Measurements from ENCODE around the gene CALD1.

CALD1 gene

DNA sequence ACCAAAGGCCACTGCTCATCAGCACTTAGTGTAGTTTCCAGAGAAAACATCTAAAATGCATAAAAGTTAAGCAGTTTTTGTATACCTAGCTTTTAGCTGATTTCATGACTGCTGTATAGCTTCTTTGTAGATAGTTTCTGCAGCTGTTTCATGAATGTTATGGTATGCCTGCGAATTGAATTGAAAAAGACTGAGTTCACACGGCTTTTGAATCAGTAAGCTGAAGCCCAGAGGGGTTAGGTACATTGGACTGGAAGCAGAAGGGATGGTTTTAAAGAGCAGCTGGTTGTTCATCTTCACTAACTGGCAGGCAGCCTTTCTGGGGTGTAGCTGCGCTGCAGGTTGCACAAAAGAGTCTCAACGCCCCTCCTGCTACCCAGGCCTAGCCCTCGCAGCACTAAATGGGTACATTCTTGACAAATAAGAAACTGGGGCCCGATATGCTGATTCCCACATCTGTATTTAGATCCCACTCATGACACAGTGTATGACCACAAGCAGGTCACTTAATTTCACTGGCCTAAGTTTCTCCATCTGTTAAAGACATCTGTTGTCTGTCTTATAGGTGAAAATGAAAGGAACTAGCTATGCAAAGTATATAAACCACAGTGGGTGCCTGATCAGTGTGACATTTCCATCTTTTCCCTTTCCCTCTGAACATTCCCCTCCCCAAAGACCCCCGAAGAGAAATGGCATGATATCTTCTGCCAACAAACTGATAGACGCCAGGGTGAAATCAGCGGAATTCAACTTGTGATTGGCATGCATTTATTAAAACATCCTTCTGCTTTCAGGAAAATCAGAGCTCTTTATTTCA lies 120.9 kb downstream of the CALD1 start:
- no peak for FAIRE-seq

DNA sequence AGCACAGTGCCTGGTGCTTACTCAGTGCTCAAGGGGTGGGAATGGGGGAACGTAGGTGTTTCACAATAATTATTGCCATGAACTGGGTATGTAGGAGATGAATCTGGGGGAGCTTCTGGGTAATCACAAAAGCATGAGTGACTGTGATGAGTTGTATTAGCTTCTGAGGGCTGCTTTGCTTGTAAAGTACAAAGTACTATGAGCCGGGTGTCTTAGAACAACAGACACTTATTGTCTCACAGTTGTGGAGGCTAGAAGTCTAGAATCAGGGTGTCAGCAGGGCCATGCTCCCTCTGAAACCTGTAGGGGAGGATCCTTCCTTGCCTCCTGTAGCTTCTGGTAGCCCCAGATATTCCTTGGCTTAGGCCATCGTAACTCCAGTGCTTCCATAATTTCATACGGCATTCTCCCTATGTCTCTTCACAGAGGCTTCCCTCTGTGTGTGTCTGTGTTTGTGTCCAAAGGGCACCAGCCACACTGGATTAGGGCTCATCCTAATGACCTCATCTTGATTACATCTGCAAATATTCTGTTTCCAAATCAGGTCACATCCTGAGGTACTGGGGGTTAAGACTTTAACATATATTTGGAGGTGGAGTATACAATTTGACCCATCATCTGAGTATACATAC lies 122.1 kb downstream of the CALD1 start:
- FAIRE-seq, result no peak

DNA sequence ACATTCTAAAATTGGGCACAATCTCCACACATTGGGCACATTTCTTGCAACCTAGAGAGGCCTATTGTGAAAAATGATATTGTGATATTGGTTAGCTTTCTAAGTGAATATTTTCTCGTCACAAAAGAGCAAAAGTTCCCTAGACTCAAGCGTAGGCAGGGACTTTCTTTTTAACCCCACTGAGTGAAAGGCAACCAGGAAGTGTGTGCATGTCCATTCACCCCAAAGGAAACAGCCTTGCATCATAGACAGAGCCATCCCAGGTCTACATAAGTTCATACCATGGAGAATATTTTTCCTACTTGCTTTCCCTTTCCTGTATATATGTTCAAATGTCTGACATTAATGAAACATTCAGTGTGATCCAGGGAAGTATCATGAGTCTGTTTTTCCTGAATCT lies 122.6 kb downstream of the CALD1 start:
- FAIRE-seq, result no peak

DNA sequence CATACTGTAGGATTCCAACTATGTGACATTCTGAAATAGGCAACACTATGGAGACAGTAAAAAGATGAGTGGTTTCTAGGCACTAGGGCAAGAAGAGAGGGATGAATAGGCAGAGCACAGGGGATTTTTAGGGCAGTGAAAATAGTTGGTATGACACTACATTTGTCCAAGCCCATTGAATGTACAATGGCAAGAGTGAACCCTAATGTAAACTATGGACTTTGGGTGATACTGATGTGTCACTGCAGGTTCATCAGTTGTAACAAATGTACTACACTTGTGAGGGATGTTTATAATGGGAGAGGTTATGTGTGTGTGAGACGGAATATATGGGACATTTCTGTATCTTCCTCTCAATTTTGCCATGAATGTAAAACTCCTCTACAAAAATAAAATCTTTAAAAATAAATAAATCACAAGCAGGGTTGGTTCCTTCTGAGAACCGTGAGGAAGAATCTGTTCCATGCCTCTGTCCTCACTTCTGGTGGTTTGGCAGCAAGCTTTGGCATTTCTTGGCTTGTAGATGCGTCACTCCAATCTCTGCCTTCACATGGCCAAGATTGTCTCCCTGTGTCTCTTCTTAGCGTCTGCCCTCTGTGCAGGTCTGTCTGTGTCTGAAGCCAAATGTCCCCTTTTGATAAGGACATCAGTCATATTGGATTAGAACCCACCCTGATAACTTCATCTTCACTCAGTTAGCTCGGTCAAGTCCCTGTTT lies 123.8 kb downstream of the CALD1 start:
- FAIRE-seq, result no peak

DNA sequence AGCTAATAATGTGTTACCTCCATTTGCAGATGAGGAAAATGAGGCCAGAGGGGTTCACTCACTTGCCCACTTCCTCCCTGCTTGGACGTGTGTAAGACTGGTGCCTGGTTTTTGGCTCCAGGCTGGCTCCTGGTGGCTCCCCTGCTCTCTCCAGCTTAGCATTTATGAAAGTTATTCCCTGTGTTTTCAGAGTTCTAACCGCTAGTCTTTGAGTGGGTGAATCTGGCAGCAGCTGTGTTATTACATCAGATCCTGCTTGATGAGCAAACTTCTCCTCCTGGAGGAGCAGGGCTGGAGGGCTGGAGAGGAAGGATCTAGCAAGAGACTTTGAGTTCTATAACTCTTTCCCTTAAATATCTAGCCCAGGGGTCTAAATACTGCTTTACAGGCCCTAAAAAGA lies 125.9 kb downstream of the CALD1 start:
- no peak for FAIRE-seq

DNA sequence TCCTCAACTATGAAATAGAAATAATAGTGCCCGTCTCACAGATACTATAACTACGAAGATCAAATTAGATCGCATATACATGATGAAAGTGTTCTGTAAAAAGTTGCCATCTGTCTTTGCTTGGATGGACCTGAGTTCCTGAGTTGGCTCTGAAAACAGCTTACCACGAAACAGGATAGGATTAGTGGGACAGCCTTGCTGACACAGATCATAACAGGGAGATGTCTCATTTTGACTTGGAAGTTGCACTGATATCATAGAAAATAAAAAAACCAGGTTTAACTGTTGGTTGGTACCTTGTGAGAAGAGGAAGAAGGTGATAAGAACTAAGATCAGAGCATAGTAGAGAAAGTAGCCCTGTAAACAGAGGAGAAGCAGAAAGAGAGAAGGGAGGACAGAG lies 127.6 kb downstream of the CALD1 start:
- no peak for FAIRE-seq

DNA sequence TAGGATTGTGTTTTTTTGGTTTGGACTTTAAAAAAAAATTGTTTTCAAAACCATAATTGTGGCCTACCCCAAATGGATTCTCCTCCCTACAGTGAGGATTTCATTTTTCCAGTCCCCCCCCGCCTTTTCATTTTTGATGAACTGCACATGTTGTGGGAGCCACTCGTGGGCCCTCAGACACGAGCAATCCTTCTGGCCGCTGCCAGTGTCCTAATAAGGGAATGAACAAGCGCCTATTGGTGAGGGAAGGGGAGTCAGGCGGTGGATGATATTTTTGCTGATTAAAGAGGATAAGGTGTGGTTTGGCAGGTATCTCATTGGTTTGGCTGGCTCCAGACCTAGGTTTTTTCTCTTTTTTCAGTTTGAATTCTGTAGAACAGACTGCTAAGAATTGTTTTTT lies 128.2 kb downstream of the CALD1 start:
- FAIRE-seq, result no peak

DNA sequence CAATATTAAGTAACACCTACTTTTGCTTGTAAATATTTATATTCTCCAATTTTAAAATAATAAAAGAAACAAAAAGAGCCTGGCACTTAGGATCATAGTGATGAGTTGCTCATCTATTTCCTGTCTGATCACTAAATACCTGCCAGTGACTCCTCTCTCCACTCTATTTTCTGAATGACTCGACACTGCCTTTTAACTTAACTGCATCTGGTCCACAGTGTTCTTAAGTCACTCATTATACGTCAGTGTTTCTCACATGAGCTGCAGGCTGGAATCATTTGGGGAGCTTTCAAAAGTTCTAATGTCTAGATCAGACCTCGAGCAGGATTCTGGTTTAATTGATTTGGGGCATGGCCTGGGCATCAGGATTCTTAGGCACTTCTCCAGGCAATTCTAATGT lies 128.9 kb downstream of the CALD1 start:
- no peak for FAIRE-seq

DNA sequence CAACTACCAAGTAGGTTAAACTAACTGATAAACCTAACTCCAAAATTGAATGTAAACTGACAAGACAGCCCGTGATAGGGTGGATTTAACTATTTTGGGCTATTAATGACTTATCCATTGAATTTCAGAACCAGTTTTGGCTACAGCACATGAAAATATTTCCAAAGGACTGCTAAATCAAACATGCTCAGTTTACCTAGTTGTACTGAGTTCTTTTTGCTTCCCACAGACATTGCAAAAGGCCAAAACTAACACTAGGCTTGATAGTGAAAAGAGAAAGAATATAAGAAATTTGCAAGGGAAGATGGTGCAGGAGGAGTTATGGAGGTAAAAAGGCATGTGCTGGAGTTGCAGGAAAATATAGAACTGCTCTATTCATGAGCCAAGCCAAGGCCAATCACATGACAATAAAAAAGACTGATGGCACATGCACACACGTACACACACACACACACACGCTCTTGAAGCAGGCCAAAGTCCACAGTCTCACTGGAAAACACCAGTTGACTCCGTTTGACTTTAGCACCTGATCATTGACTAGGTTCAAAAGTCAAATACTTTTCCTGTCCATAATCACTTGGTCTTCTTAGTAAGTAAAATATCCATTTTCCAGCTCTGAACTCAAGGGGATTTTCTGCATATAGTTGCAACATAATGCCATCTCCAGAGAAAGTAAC lies 130.9 kb downstream of the CALD1 start:
- no peak for FAIRE-seq

DNA sequence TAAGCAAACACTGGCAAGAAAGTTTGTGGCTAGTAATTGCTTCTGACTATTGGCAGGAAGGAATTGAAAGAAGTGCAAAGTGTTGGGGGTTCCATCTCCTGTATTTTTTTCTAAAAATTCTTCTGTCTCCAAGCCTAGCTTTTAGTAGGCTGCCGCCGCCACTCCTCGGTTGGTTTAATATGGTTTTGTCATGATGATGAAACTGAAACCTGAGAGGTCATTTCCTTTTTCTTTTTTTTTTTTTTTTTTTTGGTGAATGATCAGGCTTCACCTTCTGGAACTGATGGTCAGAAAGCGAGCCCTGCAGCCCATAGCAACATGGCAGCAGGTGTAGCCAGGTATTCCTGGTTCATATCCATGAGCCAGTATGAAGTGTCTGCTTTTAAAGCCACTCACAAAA lies 131.5 kb downstream of the CALD1 start:
- no peak for FAIRE-seq

DNA sequence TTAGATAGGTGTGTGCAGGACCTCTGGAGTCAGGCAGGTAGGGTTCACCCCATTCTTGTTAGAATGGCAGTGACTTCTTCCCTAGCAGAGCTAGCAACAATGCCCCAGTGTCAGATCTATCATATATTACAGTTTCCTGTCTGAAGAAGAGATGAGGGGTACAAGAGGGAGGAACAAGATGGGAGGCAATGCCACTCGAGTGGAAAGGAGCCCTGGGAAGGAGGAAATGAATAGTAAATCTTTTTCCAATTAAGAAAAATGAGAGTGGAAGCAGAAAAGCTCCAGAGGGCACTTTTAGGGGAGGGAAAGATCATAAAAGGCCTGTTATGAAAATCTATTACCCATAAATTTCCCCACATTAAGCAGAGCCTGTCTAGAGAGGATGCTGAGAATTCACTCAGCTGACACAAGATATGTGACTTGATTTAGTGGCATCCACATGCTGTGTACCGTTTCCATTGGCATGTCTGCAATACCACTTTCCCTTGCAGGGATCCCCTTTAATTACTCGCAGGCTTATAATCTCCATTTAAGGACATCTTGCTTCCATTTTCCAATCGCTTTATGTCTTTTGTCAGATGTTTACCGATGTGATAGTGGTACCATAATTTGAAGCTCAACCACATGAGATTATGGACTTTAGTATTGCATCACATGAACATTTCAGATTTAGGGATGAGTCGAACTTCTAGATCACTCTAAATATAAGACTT lies 136.9 kb downstream of the CALD1 start:
- FAIRE-seq, result no peak

DNA sequence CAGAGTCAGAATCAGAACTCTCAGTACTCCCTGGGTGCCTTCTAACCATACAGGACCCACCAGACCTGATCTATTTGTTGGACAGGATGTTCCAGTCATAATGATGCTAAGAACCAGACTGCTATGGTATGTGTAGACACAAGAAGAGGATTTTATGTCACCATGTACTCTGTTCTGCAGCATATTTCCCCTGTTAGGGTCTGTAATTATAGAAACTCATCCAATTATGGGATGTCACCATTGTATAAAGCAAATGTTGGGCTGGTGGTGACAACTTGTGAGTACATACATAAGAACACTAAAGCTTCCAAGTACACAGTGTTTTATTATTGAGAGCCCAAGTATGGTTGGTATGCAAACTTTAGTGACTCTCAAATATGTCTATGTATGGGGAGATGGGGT lies 139.8 kb downstream of the CALD1 start:
- no peak for FAIRE-seq

DNA sequence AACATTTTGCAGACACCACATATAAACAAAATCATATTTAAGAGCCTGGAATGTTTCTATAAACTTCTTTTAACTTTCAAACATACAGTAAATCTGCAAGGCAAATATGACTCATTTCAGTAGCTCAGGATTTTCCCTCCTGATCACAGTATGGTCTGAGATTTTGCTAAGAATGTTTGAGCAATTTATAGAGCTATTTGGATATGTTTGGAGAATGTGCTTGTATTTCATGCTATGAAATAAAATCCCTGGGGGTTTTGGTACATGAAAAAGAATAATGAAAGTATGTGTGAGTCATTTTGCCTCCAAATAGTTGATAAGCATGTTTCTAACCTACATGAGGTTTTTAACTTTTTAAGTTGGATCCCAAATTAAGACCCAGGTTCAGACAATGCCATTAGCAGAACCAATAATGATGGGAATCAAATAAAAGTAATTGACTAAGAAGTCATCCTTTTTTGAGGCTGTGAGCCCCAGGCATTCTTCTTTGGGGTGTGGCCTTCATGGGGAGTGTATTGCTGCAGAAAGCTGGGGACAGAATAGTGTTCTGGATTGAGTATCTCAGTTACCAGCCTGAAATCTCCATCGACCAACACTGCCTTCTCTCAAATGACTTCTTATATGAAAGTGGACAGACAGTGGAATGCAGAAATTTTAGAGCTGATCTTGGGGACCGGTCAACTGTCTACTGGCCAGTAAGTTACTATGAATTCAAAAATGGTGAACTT lies 140.8 kb downstream of the CALD1 start:
- FAIRE-seq, result no peak

DNA sequence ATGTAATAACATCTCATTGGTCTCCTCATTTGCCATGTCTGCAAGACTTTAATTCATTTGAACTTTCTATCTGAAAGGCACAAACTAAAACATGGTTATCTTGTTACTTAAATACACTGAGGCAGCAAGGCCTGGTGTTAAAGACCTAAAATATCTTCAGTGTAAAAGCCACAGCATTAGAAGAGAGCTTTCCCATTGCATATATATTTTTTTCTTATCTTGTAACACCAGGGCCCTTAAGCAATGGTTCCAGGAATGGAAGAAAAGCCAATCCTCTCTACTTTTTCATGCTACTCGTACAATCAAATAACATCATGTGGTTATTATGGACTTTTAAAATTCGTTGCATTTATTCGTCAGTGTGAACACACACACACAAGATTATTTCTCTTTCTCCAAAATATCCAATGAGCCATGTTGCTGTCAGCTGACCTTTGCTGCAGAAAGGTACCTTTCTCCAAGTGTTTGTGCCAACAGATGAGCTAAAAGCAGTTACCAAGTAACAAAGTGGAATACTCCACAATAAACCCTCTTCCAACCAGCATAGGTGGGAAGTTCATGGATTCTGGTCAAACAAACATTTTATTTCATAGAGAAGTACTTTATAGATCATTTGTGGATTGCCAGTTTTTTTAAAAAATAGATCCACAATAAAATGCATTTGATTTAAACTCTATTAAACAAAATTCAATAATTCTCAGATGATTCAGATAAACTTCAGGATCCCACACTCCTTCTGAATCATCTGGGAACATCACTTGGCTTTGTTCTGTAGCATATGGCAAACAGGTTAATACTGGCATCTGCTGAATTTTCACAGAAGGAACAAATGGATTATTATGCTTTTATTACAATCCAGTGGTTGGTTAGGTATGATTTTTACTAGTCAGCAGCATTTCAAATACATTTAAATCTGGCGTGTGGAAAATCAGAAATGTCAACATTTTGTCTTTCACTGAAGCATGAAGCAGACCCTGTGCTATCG lies 143.6 kb downstream of the CALD1 start:
- FAIRE-seq, result no peak

DNA sequence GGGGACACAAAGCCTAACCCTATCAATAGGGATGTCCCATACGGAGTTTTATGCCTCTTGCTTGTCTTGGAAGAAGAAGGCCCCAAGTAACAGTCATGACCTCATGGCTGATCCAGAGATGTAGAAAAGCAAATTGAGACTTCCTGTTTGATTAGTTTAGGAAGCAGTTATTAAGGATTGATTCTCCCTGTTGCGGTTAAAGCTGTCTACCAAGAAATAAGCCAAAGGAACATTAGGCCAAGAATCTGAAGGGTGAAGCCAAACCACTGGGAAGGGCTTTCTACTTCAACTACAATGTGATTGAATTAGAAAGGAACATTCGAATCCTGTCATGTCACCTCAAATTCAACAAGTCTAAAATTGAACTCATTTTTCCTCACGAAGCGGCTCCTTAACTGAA lies 146.3 kb downstream of the CALD1 start:
- FAIRE-seq, result no peak

DNA sequence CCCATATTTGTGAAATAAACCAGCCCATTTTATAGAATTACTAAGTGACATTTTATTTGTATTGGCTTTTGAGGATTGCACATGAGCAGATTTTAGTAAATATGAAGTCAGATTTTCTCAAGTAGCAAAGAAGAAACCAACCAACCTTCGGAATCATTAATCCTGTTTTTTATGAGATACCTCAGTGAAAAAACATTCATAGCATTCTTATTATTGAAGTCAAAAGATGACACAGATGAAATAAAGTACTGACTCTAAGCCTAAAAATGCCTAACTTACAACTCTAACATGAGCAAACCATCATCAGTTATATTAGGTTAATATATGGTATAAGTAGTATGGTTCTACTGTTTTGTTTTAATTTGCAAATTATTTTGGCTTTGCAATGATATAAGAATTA lies 147.0 kb downstream of the CALD1 start:
- FAIRE-seq, result no peak

DNA sequence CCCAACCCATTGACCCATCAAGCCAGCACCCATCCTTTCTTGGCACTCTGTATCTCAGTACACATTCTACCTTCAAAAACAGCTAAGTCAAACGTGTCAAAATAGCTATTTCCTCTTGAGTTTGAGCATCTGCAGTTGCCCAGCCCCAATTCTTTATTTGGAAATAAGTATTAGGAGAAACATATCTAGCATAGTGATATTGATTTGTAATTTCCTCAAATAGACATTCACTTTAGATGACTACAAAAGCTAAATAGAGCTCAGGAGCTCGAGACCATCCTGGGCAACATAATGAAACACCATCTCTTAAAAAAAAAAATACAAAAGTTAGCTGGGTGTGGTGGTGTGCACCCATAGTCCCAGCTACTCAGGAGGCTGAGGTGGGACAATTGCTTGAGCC lies 147.6 kb downstream of the CALD1 start:
- FAIRE-seq, result no peak

DNA sequence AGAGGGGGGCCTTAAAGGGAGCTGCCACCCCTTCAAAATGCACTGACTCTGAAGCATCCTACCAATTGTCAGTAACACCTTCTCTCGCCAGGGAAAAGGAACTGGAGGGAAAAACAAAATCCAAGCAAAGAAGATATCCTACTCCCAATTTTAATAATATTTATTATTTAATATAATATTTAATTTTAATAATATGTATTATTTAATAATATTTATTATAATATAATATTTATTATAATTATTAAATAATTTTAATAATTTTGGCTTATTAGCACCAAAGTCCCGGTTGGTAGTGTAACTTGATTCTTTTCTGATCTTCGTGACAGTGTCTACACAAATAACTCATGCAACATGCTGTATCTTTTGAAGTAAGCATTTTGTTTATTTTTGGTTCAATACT lies 148.3 kb downstream of the CALD1 start:
- no peak for FAIRE-seq

DNA sequence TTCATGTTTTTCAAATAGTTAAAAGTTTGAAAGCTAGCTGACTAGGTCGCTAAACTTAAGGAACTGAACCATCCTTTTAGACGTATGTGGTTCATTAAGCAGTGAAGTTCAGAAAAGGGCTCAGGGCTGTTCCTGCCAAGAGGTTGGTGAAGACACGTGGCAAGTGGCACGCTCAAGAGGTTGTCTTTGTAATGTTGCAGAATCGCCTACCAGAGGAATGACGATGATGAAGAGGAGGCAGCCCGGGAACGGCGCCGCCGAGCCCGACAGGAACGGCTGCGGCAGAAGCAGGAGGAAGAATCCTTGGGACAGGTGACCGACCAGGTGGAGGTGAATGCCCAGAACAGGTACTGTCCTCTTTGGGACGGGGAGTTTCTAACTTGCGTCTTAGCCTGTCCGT lies 149.1 kb downstream of the CALD1 start:
- no peak for FAIRE-seq

DNA sequence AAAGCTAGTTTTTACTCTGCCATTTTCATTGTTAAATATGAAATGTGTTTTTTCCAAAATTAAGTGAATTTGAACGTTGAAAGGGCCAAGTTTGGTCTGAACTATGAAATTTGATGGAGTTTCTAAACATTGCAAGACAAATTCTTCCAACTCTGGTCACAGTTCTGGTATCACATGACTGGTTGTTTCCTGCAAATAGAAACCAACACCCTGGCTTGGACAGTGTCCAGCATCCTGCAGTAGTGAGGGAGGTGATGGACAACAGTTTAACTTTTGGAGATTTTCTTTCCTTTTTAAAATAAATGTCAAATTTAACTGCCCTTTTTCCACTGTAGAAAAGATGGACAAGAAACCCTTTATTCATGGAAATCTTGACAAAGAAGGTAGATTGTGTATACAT lies 152.1 kb downstream of the CALD1 start:
- FAIRE-seq, result no peak

All from G401.6 (cell line).